Right hindlimb (tissue), 1 donor: ENCODE results near the gene ABCC5.

Experiments
- DNase-seq: peaks from one replicate; pipeline ENCODE4 v3.0.0-alpha.2; 2018

ABCC5 gene

DNA sequence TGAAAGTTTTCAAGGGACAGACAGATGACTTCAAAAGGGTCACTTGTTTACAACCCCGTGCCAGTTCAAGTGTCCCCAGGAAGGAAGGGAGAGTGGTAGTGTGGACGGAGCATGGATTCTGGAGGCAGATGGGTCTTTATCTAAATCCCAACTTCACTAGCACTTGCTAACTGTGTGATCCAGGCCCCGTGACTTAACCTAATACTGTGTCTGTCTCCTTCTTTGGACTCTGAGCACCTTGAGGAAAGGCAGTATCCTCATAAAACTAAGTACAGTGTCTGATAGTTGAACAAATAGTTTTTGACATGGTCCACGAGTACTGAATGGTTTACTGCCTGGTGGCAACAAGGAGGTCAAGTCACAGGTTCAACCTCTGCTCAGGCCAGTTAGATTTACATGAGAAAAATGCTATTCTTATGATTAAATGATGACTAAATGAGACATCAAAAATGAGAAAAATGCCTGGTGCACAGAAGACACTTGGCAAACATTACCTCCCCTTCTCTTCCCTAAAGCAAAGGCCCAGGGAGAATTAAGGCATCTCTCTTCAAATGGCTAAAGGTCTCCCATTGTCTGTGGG lies 48.9 kb downstream of the ABCC5 start:
- no peak for DNase-seq

DNA sequence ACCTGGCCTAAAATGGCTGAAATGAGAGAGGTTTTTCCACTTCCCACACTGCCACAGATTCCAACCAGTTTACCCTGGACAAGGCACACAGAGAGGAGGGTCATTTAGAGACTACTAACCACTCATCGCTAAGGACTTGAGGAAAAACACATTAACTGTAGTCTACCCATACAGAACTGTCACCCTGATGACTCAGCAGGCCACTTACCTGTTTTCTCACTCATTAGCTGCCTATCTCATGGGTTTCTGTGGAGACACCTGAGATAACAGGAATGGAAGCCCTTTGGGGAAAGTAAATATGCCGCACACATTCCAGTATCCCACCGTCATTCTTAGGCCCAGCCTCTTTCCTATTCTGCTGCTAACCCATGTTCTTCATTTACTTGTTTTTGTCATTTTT lies 50.0 kb downstream of the ABCC5 start:
- DNase-seq: no peak

DNA sequence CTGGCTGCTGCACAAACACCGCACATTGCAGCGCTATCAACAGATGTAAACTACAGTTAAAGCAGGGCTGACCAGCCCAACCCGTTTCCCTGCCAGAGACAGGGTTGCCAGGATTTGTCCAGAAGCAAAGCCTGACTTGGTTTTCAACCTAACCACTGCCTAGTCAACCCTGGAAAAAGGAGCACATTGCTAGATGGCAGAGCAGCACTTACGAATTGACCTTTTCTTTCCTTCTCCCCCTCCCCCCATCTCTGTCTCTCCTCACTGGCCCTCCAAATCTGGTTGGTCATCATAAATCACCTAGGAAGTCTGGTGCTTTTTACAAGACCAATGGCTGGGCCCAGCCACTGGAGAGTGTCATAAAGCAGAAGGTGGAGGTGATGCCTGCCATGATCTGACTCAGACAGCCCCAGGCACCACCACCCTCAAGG lies 51.3 kb downstream of the ABCC5 start:
- DNase-seq: no peak

DNA sequence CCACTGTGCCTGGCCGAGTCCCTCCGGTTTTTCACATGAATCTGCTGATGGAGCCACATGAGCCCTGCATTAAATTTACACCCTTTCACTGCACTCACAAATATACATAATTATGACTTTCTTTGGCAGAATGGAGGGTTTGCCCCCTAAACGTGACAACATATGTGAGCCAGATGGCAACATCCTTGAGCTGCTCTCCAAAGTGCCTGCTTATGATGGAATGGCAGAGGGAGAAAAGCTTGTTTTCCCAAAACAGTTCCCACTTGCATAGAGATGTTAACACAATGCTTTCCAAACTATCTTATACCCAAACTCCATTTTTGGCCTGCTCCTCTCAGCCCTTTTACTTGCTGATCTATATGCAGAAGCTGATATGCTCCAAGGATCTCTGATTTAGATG lies 54.9 kb downstream of the ABCC5 start:
- no peak for DNase-seq

DNA sequence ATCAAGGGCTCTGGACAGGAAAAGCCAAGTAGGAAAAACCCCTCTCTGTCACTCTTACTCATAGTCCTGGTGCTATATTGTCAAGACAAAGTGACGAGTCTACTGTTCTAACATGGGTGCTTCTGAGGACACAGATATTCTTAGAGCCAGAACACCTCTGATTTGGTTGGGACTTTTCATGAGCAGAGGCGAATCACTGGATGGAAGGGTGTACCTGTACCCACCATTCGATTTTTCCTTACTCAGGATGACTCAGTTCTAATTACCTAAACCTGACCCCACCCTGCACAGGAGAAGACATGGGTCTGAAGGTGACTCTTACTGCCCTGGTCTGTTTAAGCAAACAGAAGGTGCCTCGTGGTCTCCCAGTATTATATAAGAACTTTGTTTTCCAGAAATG lies 58.5 kb downstream of the ABCC5 start:
- DNase-seq: no peak

DNA sequence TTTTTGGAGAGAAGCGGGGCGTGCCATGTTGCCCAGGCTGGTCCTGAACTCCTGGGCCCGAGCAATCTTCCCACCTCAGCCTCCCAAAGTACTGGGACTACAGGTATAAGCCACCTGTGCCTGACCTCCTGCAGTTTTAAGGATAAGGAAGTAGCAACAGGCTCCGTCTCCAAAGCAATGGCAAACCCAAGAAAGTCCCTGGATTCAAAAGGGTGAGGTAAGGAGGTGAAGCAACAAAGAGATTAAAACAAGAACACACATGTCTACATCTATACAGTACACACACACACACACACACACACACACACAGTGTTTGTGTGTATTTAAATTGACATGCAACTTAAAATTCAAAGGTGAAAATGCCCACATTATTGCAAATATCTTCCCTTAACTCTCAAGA lies 58.9 kb downstream of the ABCC5 start:
- DNase-seq: no peak

DNA sequence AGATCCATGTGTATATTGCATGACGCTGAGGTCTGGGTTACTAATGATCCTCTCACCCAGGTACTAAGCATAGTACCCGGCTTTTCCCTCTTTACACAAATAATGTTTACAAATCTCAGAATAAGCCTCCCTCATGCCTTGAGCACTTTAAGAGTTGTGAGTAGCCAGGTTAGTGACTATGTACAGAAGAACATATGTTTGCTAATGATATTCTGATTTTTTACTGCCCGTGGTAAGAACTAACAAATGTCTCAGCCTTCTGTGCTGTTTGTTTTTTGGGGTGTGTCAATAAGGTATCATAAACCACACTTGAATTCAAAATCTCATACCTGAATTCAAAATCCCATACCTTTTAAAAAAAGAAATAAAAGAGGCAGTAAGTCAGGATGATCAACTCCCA lies 59.5 kb downstream of the ABCC5 start:
- DNase-seq: no peak

DNA sequence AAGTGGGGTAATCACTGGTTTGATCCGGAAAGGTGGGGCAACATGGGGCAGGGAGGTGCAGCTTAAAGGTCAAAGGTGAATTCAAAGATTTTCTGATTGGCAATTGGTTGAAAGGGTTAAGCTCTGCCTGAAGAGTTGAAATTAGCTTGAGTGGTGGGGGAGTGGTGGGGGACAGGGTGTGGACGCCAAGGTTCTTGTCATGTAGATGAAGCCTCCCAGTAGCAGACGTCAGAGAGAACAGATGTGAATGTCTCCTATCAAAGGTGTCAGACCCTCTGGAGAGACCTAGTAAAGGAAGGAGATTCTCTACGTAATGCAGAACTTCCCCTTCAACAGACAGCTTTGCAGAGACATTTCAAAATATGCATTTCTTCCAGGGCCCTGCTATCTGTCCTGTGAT lies 62.8 kb downstream of the ABCC5 start:
- no peak for DNase-seq

DNA sequence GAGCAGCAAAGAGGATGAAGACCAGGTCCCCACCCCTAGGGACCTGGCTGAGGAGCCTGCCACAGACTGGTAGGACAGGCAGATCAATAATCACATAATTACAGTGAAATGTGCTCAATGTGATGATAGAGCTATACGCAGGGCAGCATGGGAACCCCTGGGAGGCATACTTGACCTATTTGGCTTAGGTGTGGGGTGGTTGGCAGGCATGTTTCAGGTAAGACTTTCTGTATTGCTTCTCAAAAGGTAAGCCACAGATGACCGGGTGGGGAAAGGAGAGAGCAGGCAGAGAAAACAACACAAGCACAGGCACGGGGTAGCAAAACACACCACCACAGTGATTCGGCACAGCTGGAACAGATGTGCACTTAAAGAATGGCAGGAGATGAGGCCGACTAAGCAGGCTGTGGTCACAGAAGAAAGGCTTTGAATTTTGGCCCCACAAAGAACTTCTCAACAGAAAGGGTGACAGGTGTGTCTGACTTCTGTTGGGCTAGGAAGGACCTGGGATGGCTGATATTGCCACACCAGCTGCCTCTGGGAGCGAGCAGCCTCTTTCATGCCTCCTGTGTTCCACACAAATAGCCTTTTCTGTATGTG lies 64.1 kb downstream of the ABCC5 start:
- DNase-seq: no peak

DNA sequence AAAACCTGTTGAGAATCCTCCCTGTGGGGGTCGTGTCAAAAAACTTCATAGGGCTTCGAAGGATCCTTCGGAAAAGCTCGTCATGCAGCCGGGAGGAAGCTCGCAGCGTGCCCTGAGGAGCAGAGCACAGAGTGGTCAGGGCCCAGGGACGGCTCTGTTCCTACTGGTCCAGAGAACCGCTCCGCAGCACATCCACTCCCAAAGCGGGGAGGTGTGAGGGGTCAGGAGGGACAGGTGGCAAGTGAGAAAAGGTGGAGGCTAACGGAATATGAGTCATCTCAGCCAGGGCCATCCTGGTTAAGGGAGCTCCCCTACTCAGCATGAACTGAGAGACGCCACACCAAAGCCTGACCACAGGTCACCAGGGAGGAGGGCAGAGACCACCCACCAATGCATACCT lies 66.2 kb downstream of the ABCC5 start:
- no peak for DNase-seq

DNA sequence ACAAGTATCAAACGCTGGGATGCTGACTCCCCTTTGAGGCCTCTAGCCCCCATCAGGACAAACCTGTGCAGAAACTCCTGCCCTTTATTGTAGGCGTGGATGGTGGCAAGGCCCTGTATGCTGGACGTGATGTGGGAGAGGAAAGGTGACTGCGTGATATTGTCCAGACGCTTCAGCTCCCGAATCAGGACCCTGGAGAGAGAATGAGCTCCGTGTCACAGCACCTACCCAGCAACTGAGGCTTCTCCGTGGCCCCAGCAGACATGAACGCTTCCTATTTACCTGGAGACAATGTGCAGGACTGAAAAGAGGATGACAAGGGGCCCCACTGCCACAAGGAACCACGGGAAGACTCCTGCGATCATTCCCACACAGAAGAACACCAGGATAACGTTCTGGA lies 68.0 kb downstream of the ABCC5 start:
- DNase-seq: no peak

DNA sequence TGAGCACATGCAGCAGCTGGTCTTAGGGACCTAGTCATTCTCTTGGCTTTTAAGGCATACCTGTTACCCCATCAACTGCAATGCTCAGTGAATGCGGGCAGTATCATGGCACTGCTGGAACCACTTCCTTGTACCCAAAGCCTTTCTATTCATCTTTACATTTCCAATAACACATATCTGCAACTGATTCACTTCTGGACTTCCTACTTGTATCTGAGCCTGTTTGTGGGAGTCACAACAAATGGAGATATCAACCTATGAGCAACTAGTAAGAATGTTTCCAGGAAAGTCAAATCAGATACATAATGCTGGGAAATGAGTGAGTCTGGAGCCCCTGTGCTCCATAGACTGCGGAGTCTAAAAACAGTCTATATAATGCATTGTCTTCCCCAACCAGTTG lies 71.6 kb downstream of the ABCC5 start:
- no peak for DNase-seq

DNA sequence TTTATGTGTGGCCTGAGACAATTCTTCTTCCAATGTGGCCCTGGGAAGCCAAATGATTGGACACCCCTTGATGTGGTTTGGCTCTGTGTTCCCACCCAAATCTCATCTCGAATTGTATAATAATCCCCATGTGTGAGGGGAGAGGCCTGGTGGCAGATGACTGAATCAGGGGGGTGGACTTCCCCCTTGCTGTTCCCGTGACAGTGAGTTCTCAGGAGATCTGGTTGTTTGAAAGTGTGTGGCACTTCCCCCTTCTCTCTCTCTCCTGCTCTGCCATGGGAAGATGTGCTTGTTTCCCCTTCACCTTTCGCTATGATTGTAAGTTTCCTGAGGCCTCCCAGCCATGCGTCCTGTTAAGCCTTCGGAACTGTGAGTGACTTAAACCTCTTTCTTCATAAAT lies 72.9 kb downstream of the ABCC5 start:
- DNase-seq: no peak

DNA sequence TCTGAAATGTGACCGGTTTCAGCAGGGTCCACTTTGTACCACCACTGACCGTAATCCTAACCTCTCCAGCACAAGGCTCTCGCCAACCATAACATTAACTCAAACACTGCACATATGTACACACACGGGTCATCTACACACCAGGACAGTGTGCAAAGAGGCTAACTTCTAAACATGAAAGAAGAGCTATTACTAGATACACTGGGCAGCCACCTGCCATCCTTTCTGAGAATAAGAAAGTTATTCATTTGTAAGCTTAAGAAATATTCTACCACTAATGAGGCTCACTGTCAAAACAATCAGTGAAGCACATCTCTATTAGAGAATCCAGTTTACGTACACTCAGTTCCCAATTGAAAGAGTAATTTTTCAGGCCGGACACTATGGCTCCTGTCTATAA lies 73.9 kb downstream of the ABCC5 start:
- DNase-seq: no peak

DNA sequence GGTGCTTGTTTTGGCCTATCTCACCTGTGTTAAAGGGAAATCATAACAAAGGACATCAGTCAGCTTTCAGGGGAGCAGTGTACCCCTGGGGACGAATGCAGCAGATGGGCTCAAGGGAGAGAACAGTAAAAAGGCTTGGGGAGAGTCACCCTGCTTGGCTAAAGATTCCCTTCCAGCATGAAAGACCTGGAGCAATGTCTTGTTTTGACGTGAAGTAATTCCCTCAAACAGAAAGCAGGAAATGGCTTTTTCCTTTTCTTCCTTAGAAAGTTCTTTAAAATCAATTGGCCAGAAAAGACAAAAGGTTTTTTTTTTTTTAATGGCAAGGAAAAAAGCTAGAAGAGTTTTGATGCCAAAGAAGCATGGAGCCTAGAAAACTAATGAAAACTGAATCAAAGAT lies 76.5 kb downstream of the ABCC5 start:
- no peak for DNase-seq

DNA sequence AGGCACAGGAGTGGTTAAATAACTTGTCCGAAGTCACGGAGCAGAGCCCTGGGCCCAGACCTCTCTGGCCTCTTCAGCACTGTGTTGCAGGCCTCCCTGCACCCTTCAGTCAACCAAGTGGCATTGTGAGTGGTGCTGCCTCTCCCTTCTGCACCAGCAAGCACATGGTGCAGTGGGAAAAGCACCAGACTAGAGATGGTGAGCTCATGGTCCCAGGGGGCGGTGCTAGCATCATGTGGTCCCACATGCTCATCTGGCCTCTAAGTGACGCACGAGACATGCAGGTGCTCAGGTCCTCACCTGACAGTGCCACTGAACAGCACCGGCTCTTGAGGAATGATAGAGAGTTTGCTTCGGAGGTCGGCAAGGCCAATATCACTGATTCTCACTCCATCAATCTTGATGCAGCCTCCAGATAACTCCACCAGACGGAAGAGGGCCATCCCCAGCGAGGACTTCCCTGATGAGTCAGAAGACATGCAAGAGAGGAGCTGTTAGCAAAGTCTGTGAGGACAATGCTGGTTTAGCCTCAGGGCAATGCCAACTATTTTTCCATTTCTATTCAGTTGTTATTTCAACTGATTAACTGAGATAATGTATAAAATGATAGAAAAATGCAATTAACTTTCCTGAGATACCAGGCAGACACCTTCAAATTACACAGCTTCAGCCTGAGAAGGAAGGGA lies 79.9 kb downstream of the ABCC5 start:
- DNase-seq: no peak

DNA sequence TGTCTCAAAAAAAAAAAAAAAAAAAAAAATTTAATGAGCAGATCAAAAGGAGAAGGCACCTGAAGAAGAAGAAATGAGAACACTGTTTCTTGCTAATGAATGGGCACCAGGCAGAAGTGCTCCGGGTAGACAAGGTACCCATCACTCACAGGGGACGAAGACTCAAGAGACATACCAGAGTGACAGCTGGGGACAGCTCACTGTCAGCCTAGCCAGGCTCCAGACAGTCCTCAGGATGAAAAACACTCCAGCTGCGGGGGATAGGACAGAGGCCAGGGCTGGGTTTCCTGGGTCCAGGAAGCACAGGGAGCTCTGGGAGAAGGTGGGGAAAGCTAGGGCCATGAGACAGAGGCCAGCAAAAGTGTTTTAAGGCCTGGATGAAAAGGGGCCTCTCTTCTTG lies 84.5 kb downstream of the ABCC5 start:
- DNase-seq: no peak

DNA sequence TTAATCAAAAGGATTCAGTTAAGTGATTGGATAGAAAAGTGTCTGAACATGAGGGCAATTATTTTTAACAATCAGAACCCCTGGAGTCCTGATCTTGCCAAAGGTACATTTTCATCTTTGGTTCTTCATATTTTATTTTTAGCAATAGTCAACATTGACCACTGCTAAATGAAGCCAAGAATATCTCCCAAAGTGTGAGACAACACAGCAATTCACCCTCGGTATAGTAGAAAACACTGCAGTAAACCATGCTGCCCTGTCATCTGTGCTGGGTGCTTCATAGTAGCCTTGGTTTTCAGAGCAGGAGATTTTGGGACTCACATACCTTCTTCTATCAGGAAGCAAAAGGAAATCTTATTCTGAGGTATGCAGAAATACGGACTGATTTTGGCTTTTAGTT lies 85.8 kb downstream of the ABCC5 start:
- no peak for DNase-seq

DNA sequence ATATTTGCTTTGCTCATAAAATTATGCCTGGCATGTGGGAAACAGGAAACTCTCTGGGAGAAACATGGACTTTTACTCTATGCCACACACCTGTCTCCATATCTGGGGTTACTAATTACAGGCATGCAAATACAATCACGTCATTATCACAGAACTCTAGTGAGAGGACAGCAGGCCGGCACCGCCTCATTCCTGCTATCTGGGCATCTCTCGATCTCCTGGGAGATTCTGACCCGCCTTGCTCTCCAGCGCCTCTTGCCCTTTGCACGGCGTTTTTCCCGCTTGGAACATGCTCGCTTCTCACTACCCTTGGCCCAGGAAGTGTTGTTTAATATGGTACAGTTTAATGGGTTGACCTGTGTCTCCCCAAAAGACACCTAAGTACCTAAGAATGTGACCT lies 87.6 kb downstream of the ABCC5 start:
- no peak for DNase-seq

DNA sequence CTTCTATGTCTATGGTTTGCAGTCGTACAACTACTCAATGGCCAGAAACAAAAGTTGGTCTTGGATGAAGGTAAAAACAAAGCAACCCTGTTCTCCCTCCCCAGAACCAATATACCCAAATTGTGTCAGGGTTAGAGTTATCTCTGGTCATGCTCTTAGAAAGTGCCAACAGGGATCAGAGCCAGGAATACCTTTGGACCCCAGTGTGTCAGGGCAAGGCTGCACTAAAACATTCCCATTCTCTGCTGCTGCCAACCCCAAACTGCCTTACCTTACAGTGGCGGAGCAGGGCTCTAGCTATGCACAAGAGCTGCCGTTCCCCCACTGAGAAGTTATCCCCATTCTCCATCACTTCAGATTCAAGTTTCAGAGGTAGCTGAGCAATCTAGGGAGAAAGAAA lies 90.6 kb downstream of the ABCC5 start:
- DNase-seq: no peak

DNA sequence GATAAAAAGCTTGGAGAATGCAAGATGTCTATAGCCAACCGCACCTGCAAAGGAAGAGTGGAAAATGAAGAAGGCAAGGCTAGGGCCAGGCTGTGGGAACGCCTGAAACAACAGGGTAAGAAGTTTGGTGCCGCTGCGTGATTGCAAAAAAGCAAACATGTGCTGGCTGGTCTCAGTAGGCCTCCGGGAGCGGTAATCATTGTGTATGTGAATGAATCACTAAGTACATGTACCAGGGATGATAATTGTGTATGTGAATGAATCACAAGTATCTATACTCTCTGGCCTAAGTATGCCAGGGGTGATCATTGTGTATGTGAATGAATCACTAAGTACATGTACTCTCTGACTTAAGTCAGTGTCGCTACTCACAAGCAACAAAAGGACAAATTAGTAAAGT lies 92.7 kb downstream of the ABCC5 start:
- no peak for DNase-seq

DNA sequence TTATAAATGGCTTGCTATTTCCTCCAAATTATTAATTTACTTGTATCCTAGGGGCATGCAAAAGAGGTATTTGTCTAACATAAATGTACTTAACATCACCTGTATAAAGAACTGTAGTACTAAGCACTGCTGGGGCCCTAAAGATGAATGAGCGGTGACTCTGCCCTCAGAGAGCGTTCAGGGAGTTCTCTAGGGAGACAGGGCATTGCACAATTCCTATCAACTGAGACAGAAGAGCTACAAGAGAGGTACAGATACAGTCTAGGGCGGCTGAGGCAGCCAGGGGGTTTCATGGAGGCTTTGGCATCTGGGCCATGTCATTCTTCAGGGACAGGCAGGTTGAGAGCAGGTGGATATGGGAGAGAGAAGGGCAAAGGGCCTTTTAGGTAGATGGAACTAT lies 93.1 kb downstream of the ABCC5 start:
- DNase-seq: no peak

DNA sequence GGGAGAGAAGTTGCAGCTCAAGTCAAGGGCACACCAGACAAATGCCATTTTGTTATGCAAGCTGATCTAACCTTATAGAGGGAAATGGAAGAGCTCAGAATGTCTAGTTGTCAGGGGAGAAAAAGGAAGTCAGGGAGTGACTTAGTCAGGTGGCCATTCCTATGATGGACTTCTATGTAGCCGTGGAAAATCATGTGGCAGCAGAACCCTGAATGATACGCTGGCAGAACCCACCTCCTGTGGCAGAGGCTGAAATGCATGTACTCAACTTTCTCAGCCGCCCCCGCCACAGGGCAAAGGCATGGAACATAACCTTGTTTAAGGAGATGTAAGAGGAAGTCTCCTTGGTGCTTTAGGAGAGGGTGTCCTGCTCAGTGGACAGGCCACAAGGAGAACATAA lies 95.3 kb downstream of the ABCC5 start:
- no peak for DNase-seq

DNA sequence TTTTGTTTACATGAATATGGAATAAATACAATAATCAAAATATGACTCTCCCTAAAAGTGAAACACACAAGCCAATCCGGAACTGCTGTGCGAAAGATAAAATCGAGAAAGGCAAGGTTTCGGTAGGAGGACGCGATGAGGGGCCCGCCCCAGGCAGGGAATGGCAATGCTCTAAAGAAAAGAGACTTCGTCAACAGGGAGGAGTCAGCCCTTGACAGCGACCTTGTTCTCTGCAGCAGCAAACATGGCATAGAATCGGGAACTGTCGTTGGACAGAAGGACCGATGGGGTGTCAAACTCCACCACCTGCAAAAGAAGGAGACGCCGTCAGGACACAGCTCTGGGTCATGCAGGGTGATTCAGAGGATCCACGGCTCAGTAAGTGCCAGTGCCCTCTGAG lies 96.6 kb downstream of the ABCC5 start:
- no peak for DNase-seq

DNA sequence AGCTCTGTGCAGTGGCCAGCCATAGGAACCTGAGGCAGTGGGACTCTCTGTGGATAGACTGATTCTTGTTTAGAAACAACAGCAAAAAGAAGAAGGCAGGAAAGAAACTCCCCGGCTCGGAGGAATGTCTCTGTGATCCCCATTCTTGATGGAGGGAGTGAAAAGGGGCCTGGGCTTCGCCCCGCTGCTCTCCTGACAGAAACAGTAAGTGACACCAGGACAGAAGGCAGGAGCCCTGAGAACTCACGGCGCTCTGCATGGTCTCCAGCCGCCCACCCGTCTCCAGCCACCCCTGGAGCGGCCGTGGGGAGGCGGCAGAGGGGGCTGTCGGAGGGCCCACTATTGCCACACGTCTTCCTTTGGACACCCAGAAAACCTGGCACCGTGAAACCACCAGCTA lies 97.3 kb downstream of the ABCC5 start:
- DNase-seq: no peak
